Hepatocyte (in vitro differentiated cells): ENCODE results near the gene NIPAL3. TPM values are rescaled to one million over a fixed set of nuclear protein-coding genes. Genes with fewer than 3 reads are reported as not detected.

Experiments
- DNase-seq: peaks from one replicate; pipeline ENCODE4 v3.0.0-alpha.2; 2016; ENCODE audit warnings: low spot score
- H2AFZ ChIP-seq: fragments of 200-600 bp; sonication (generic); 2 replicates; pipeline ENCODE4 v1.6.0; 2016; ENCODE audit warnings: antibody characterized with exemption, mild to moderate bottlenecking
- H3K27ac ChIP-seq: fragments of 200-600 bp; sonication (generic); 2 replicates; pipeline ENCODE4 v1.5.1; 2016; ENCODE audit warnings: mild to moderate bottlenecking
- H3K27me3 ChIP-seq: fragments of 200-600 bp; sonication (generic); 2 replicates; pipeline ENCODE4 v1.6.1; 2016
- H3K36me3 ChIP-seq: fragments of 200-600 bp; sonication (generic); replicated peaks from 2 replicates; pipeline ENCODE4 v1.5.1; 2016; ENCODE audit warnings: low read depth; ENCODE audit not compliant: insufficient read depth
- H3K4me1 ChIP-seq: fragments of 200-600 bp; sonication (generic); 2 replicates; pipeline ENCODE4 v1.5.1; 2016; ENCODE audit warnings: mild to moderate bottlenecking, moderate library complexity; ENCODE audit not compliant: insufficient read depth
- H3K4me2 ChIP-seq: fragments of 200-600 bp; sonication (generic); 2 replicates; pipeline ENCODE4 v1.6.0; 2016
- H3K4me3 ChIP-seq: fragments of 200-600 bp; sonication (generic); 2 replicates; pipeline ENCODE4 v1.5.1; 2016; ENCODE audit warnings: mild to moderate bottlenecking
- H3K79me2 ChIP-seq: fragments of 200-600 bp; sonication (generic); 2 replicates; pipeline ENCODE4 v1.6.0; 2017; ENCODE audit warnings: mild to moderate bottlenecking
- H3K9me2 ChIP-seq: fragments of 200-600 bp; sonication (generic); replicated peaks from 2 replicates; pipeline ENCODE4 v1.6.0; 2017; ENCODE audit warnings: mild to moderate bottlenecking; ENCODE audit not compliant: insufficient read depth
- H3K9me3 ChIP-seq: fragments of 200-600 bp; sonication (generic); 2 replicates; pipeline ENCODE4 v1.5.1; 2016; ENCODE audit warnings: low read depth, mild to moderate bottlenecking
- H4K20me1 ChIP-seq: fragments of 200-600 bp; sonication (generic); 2 replicates; pipeline ENCODE4 v1.6.0; 2016; ENCODE audit warnings: mild to moderate bottlenecking; ENCODE audit not compliant: insufficient read depth, poor library complexity, severe bottlenecking
- CTCF ChIP-seq: fragments of 200-600 bp; sonication (generic); IDR thresholded peaks from 2 replicates; pipeline ENCODE4 v1.5.1; 2016; ENCODE audit warnings: antibody characterized with exemption, mild to moderate bottlenecking; ENCODE audit not compliant: poor library complexity
- EZH2 ChIP-seq: fragments of 200-600 bp; sonication (generic); IDR thresholded peaks from 2 replicates; pipeline ENCODE4 v1.6.1; 2016; ENCODE audit warnings: antibody characterized with exemption, mild to moderate bottlenecking, borderline replicate concordance
- EZH2phosphoT487 ChIP-seq: fragments of 200-600 bp; sonication (generic); IDR thresholded peaks from one replicate; pipeline ENCODE4 v1.6.1; 2018; ENCODE audit warnings: antibody characterized with exemption, mild to moderate bottlenecking, low read depth, moderate library complexity; ENCODE audit not compliant: unreplicated experiment, severe bottlenecking
- WGBS: methylation state at CpG from one replicate; pipeline ENCODE4 v1.1.6; 2016; ENCODE audit warnings: low lambda C conversion rate; ENCODE audit errors: missing lambda C conversion rate; 5-methylcytosine and 5-hydroxymethylcytosine counted together
- polyA plus RNA-seq: library from polyadenylated mRNA; unstranded; fragments of >200 nt; fragmentation: Nextera tagmentation; extraction: Ambion mirVana; gene quantifications from 2 replicates; pipeline ENCODE4 v1.2.1, GENCODE V29; 2016
- total RNA-seq: library from RNA; depleted of rRNA; stranded (reverse); fragments of >200 nt; gene quantifications from 2 replicates; pipeline ENCODE4 v1.2.3, GENCODE V29; 2014

The NIPAL3 gene
- total and polyA plus RNA-seq, 2 experiments from 2014 or later: 26.6 to 27.3 TPM

DNA sequence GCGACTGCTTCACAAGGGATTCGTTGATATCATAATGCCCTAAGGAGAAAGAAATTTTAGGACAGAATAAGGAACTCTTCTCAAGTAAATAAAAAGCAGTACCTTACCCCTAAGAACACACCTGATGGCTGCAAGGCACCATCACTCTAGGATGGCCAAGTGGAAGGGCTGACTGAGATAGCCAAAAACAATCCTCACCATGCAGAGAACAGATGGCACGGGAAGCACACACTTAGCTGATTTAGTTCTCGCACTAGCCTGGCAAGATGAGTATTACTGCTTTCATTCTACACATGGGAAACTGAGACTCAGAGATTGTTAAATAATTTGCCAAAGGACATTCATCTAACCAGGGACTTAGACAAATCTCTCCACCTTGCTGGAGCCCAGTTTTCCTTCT lies 45.8 kb upstream of the NIPAL3 start:
- Histone ChIP-seq H3K9me2 (no peaks in the 10 kb centered on the region), H4K20me1 (no peaks in the 10 kb centered on the region), H3K9me3 (no peaks in the 10 kb centered on the region), H3K79me2 (no peaks in the 10 kb centered on the region), H3K36me3 (no peaks in the 10 kb centered on the region), H2AFZ (no peak overlapping the region), H3K27me3 (no peaks in the 10 kb centered on the region), H3K4me2 (no peak overlapping the region), H3K27ac (no peak overlapping the region), H3K4me1 (peaks cover 3% of the 10 kb centered on the region), H3K4me3 (no peak overlapping the region)
- 94% methylated on average over 4 of the region's 4 CpGs for WGBS
- TF ChIP-seq EZH2phosphoT487: no peak
- TF ChIP-seq CTCF: no peak
- no peak for TF ChIP-seq EZH2
- no peak for DNase-seq

GRCh38 chr1:24373044-24373443 lies 42.6 kb upstream of the NIPAL3 start:
- Histone ChIP-seq H3K4me1 (no peaks in the 10 kb centered on the region), H4K20me1 (no peaks in the 10 kb centered on the region), H3K4me3 (no peak overlapping the region), H3K9me3 (no peaks in the 10 kb centered on the region), H3K36me3 (no peaks in the 10 kb centered on the region), H3K79me2 (no peaks in the 10 kb centered on the region), H3K9me2 (no peaks in the 10 kb centered on the region), H3K4me2 (no peak overlapping the region), H3K27ac (no peak overlapping the region), H3K27me3 (no peaks in the 10 kb centered on the region), H2AFZ (no peak overlapping the region)
- 94% methylated on average over 7 of the region's 7 CpGs for WGBS
- TF ChIP-seq EZH2phosphoT487: no peak
- TF ChIP-seq CTCF: no peak
- no peak for TF ChIP-seq EZH2
- DNase-seq: no peak

GRCh38 chr1:24373710-24374109 lies 41.9 kb upstream of the NIPAL3 start:
- Histone ChIP-seq H4K20me1 (no peaks in the 10 kb centered on the region), H3K9me2 (no peaks in the 10 kb centered on the region), H2AFZ (no peak overlapping the region), H3K4me1 (no peaks in the 10 kb centered on the region), H3K4me3 (no peak overlapping the region), H3K27ac (no peak overlapping the region), H3K36me3 (no peaks in the 10 kb centered on the region), H3K9me3 (no peaks in the 10 kb centered on the region), H3K4me2 (no peak overlapping the region), H3K79me2 (no peaks in the 10 kb centered on the region), H3K27me3 (no peaks in the 10 kb centered on the region)
- DNase-seq: no peak
- 82% methylated on average over 8 of the region's 8 CpGs for WGBS
- TF ChIP-seq CTCF (no peak), EZH2phosphoT487 (no peak), EZH2 (no peak)
